Neural progenitor cell (in vitro differentiated cells): ENCODE measurements around the gene CST8. TPM values are rescaled to one million over a fixed set of nuclear protein-coding genes. Genes with fewer than 3 reads are reported as not detected.

Experiments used
- DNase-seq: peaks from one replicate; pipeline ENCODE4 v3.0.0-alpha.2; 2016; ENCODE audit warnings: low spot score
- H2AFZ ChIP-seq: fragments of 200-600 bp; sonication (generic); replicated peaks from 2 replicates; pipeline ENCODE4 v1.6.1; 2016; ENCODE audit warnings: antibody characterized with exemption
- H3F3A ChIP-seq: fragments of 200-600 bp; sonication (generic); 2 replicates; pipeline ENCODE4 v1.6.1; 2016; ENCODE audit warnings: antibody characterized with exemption, low read depth
- H3K27ac ChIP-seq: fragments of 200-600 bp; sonication (generic); 2 replicates; pipeline ENCODE4 v1.5.1; 2016; ENCODE audit warnings: mild to moderate bottlenecking
- H3K27me3 ChIP-seq: fragments of 200-600 bp; sonication (generic); 2 replicates; pipeline ENCODE4 v1.6.1; 2016; ENCODE audit warnings: mild to moderate bottlenecking, moderate library complexity
- H3K36me3 ChIP-seq: fragments of 200-600 bp; sonication (generic); 2 replicates; pipeline ENCODE4 v1.5.1; 2016
- H3K4me1 ChIP-seq: fragments of 200-600 bp; sonication (generic); 2 replicates; pipeline ENCODE4 v1.6.1; 2016; ENCODE audit warnings: mixed run types
- H3K4me2 ChIP-seq: fragments of 200-600 bp; sonication (generic); 2 replicates; pipeline ENCODE4 v1.6.1; 2016
- H3K4me3 ChIP-seq: fragments of 200-600 bp; sonication (generic); 2 replicates; pipeline ENCODE4 v1.5.1; 2016
- H3K79me2 ChIP-seq: fragments of 200-600 bp; sonication (generic); 2 replicates; pipeline ENCODE4 v1.6.1; 2016; ENCODE audit warnings: low read depth
- H3K9ac ChIP-seq: fragments of 200-600 bp; sonication (generic); 2 replicates; pipeline ENCODE4 v1.6.1; 2016
- H3K9me3 ChIP-seq: fragments of 200-600 bp; sonication (generic); 2 replicates; pipeline ENCODE4 v1.5.1; 2016; ENCODE audit warnings: low read depth
- H4K20me1 ChIP-seq: fragments of 200-600 bp; sonication (generic); 2 replicates; pipeline ENCODE4 v1.6.1; 2016; ENCODE audit warnings: low read depth
- H3K27ac Mint-ChIP-seq: 3 replicates; pipeline ENCODE4 v1.8.0; 2021; ENCODE audit warnings: mixed read lengths
- H3K27me3 Mint-ChIP-seq: 2 replicates; pipeline ENCODE4 v1.8.0; 2022; ENCODE audit warnings: low read depth, mild to moderate bottlenecking, inconsistent platforms, moderate library complexity, mixed read lengths; ENCODE audit not compliant: insufficient read depth
- H3K36me3 Mint-ChIP-seq: 3 replicates; pipeline ENCODE4 v1.8.0; 2021; ENCODE audit warnings: mixed read lengths
- H3K4me1 Mint-ChIP-seq: 3 replicates; pipeline ENCODE4 v1.8.0; 2021; ENCODE audit warnings: mixed read lengths
- H3K4me3 Mint-ChIP-seq: 3 replicates; pipeline ENCODE4 v1.8.0; 2021; ENCODE audit warnings: mild to moderate bottlenecking, moderate library complexity, mixed read lengths
- H3K9me3 Mint-ChIP-seq: 3 replicates; pipeline ENCODE4 v1.8.0; 2020; ENCODE audit warnings: mixed read lengths
- EZH2 ChIP-seq: fragments of 200-600 bp; sonication (generic); IDR thresholded peaks from 2 replicates; pipeline ENCODE4 v1.6.1; 2017; ENCODE audit warnings: antibody characterized with exemption, mild to moderate bottlenecking, moderate library complexity
- EZH2phosphoT487 ChIP-seq: fragments of 200-600 bp; sonication (generic); IDR thresholded peaks from 2 replicates; pipeline ENCODE4 v1.6.1; 2017; ENCODE audit warnings: antibody characterized with exemption
- total RNA-seq: library from RNA; depleted of rRNA; stranded (reverse); fragments of >200 nt; gene quantifications from 2 replicates; pipeline ENCODE4 v1.2.3, GENCODE V29; 2015; ENCODE audit warnings: low replicate concordance
- TF ChIP-seq, protein P1 (sequence below): fragments of 200-600 bp; sonication (generic); IDR thresholded peaks from 2 replicates; pipeline ENCODE4 v1.5.1; 2017; ENCODE audit warnings: antibody characterized with exemption, mild to moderate bottlenecking

The CST8 gene
- total RNA-seq, 1 donor from 2014 or later = not detected

GRCh38 chr20:23452776-23453175 lies 38.1 kb upstream of the CST8 start, which contains the start of gene CST11:
Gene CST11, minus strand, starts transcription at chr20:23452876. Its CDS starts 65 bp downstream, at chr20:23452811.
- Histone ChIP-seq H3F3A (no peaks in the 10 kb centered on the region), H3K27ac (no peak within 1 kb of the TSS), H3K79me2 (no peaks in the 10 kb centered on the region), H3K27me3 (no peaks in the 10 kb centered on the region), H3K9ac (no peak within 1 kb of the TSS), H3K36me3 (no peaks in the 10 kb centered on the region), H3K4me2 (no peak within 1 kb of the TSS), H3K9me3 (no peaks in the 10 kb centered on the region), H3K4me3 (no peak within 1 kb of the TSS), H3K4me1 (peaks cover 3% of the 10 kb centered on the region), H2AFZ (no peak within 1 kb of the TSS), H4K20me1 (no peaks in the 10 kb centered on the region)
- TF ChIP-seq EZH2phosphoT487 (no peak), EZH2 (no peak)
- TF ChIP-seq, protein P1, sequence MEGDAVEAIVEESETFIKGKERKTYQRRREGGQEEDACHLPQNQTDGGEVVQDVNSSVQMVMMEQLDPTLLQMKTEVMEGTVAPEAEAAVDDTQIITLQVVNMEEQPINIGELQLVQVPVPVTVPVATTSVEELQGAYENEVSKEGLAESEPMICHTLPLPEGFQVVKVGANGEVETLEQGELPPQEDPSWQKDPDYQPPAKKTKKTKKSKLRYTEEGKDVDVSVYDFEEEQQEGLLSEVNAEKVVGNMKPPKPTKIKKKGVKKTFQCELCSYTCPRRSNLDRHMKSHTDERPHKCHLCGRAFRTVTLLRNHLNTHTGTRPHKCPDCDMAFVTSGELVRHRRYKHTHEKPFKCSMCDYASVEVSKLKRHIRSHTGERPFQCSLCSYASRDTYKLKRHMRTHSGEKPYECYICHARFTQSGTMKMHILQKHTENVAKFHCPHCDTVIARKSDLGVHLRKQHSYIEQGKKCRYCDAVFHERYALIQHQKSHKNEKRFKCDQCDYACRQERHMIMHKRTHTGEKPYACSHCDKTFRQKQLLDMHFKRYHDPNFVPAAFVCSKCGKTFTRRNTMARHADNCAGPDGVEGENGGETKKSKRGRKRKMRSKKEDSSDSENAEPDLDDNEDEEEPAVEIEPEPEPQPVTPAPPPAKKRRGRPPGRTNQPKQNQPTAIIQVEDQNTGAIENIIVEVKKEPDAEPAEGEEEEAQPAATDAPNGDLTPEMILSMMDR = no peak
- H3K27ac Mint-ChIP-seq = no peak within 1 kb of the TSS
- H3K9me3 Mint-ChIP-seq = peaks cover 7% of the 10 kb centered on the region
- no peak within 1 kb of the TSS for H3K4me3 Mint-ChIP-seq
- H3K4me1 Mint-ChIP-seq = peaks cover 6% of the 10 kb centered on the region
- DNase-seq = no peak
- peaks cover 6% of the 10 kb centered on the region for H3K27me3 Mint-ChIP-seq
- no peaks in the 10 kb centered on the region for H3K36me3 Mint-ChIP-seq

DNA sequence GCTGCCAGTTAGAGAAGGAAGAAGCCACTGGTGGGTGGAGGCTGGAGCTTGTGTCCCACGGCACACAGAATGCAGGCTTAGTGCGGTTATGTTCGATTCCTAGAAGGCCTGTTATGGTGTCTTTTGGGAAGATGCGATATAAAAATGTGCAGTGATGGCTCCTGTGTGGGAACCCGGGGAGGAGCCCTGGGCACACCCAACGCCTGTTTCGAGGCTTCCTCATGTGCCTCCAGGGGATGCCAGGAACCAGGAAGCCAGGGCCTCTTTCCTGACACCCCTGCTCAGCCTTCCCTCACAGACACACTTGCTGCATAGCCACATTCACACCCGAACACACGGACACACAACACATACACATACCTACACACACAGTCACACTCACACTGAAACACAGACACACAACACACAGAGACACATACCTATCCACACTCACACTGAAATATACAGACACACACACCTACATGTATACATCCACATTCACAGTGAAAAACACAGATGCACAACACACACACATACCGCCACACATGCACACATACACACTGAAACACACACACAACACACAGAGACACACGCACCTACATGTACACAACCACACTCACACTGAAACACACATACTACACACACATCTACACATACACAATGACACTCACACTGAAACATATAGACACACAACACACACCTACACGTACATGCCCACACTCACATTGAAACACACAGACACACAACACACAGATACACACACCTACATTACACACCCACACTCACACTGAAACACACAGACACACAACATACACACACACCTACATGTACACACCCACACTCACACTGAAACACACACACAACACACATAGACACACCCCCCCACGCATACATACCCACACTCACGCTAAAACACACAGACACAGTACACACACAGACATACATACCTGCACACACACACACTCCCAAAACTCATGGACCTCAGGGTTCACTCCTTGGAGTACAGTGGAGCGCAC lies 37.1 kb upstream of the CST8 start:
- Histone ChIP-seq H3K9ac (no peak overlapping the region), H3K4me2 (no peak overlapping the region), H3F3A (no peaks in the 10 kb centered on the region), H3K36me3 (no peaks in the 10 kb centered on the region), H2AFZ (no peak overlapping the region), H4K20me1 (no peaks in the 10 kb centered on the region), H3K4me3 (no peak overlapping the region), H3K9me3 (no peaks in the 10 kb centered on the region), H3K27ac (no peak overlapping the region), H3K4me1 (peaks cover 3% of the 10 kb centered on the region), H3K79me2 (no peaks in the 10 kb centered on the region), H3K27me3 (no peaks in the 10 kb centered on the region)
- no peak for TF ChIP-seq EZH2phosphoT487
- TF ChIP-seq EZH2 = no peak
- TF ChIP-seq, protein P1 = no peak
- DNase-seq = no peak
- H3K27me3 Mint-ChIP-seq = peaks cover 6% of the 10 kb centered on the region
- H3K4me3 Mint-ChIP-seq = no peak overlapping the region
- peaks cover 6% of the 10 kb centered on the region for H3K4me1 Mint-ChIP-seq
- H3K36me3 Mint-ChIP-seq = no peaks in the 10 kb centered on the region
- H3K9me3 Mint-ChIP-seq = peaks cover 7% of the 10 kb centered on the region
- no peak overlapping the region for H3K27ac Mint-ChIP-seq

- H3K4me1 Mint-ChIP-seq = peaks cover 11% of the 10 kb centered on the region
- H4K20me1 ChIP-seq = no peaks in the 10 kb centered on the region
- no peaks in the 10 kb centered on the region for H3K27me3 ChIP-seq
- H3K9ac ChIP-seq = no peak overlapping the region
- DNase-seq = no peak
- peaks cover 5% of the 10 kb centered on the region for H3K4me1 ChIP-seq
- H3K9me3 Mint-ChIP-seq = peaks cover 7% of the 10 kb centered on the region
- no peak overlapping the region for H3K27ac Mint-ChIP-seq
- no peaks in the 10 kb centered on the region for H3F3A ChIP-seq
- H3K27ac ChIP-seq = no peak overlapping the region
- H3K27me3 Mint-ChIP-seq = peaks cover 7% of the 10 kb centered on the region
- H3K79me2 ChIP-seq = no peaks in the 10 kb centered on the region
- no peaks in the 10 kb centered on the region for H3K36me3 Mint-ChIP-seq
- no peak overlapping the region for H2AFZ ChIP-seq
- H3K4me3 Mint-ChIP-seq = no peak overlapping the region
- H3K4me2 ChIP-seq = no peak overlapping the region
- no peak overlapping the region for H3K4me3 ChIP-seq
- TF ChIP-seq EZH2 = no peak
- TF ChIP-seq, protein P1 = no peak
- TF ChIP-seq EZH2phosphoT487 = no peak
- no peaks in the 10 kb centered on the region for H3K36me3 ChIP-seq
- H3K9me3 ChIP-seq = no peaks in the 10 kb centered on the region
These were observed 36.1 kb upstream of the CST8 start for GRCh38 chr20:23454816-23455215.
